GM20000 (cell line): ENCODE results near the gene SMOC2.

Experiments
- DNase-seq: peaks from one replicate; pipeline ENCODE4 v3.0.0; 2012; ENCODE audit warnings: low spot score
- TF ChIP-seq, protein P1 (sequence below): IDR thresholded peaks from 2 replicates; pipeline ENCODE4 v1.5.1; 2012; ENCODE audit warnings: mild to moderate bottlenecking, control low read depth; ENCODE audit errors: extremely low read depth, missing control alignments

Gene SMOC2

GRCh38 chr6:168582571-168582981, 141.6 kb downstream of the SMOC2 start:
- DNase-seq, result no peak
- TF ChIP-seq, protein P1, sequence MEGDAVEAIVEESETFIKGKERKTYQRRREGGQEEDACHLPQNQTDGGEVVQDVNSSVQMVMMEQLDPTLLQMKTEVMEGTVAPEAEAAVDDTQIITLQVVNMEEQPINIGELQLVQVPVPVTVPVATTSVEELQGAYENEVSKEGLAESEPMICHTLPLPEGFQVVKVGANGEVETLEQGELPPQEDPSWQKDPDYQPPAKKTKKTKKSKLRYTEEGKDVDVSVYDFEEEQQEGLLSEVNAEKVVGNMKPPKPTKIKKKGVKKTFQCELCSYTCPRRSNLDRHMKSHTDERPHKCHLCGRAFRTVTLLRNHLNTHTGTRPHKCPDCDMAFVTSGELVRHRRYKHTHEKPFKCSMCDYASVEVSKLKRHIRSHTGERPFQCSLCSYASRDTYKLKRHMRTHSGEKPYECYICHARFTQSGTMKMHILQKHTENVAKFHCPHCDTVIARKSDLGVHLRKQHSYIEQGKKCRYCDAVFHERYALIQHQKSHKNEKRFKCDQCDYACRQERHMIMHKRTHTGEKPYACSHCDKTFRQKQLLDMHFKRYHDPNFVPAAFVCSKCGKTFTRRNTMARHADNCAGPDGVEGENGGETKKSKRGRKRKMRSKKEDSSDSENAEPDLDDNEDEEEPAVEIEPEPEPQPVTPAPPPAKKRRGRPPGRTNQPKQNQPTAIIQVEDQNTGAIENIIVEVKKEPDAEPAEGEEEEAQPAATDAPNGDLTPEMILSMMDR, result no peak

- TF ChIP-seq, protein P1, result no peak
- no peak for DNase-seq
Observed at GRCh38 chr6:168583126-168583525, 142.1 kb downstream of the SMOC2 start.

DNA sequence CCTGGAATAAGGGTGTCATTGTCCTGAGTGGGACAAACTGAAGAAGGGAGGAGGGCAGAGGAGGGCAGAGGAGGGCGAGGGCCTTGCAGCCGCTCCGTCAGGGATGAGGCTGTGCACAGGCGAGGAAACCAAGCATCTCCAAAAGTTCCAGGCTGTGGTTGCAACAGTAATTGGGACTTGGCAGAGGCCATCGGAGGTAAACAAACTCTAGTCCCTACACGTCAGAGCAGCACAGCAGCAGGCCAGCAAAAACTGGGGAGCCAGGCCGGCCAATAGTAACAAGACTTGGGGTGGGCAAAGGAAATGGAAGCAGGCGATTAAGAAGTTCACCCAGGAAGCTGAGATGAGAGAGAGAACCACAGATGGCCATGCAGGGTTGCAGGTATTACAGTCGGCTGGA, 142.8 kb downstream of the SMOC2 start:
- TF ChIP-seq, protein P1, result no peak
- no peak for DNase-seq

DNA sequence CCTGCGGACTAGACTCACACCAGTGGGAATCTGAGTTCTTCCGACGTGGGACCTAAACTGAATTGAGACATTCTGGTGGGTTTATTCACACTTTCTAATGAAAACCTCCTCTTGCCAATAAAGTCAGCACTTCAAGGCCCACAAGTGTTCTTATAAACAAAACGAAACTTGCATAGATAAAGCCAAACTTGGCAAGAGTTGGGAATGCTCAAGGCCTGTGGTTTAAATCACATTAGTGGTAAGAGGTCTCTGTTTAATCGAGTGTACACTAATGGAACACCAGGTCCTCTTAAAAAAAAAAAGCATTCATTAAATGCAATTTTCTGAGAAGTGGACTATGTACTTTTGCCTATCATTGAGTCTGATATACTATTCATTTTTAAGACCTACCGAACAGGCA, 143.3 kb downstream of the SMOC2 start:
- no peak for DNase-seq
- TF ChIP-seq, protein P1, result no peak

DNA sequence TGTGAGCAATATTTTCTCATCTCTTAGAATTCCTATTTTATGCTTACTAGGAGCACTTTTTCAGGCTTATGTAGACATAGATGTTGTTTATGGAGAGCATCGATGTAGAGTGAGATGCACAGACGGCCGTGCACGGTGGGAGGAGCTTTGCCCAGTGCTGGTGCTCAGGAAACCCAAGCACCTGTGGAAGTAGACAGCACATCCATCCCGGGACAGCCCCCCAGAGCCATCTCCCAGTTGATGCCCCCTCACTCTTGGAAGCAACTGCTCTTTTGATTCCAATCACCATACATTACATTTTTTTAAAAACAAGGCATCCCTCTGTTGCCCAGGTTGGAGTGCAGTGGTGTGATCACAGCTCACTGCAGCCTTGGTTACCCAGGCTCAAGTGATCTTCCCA, 143.7 kb downstream of the SMOC2 start:
- no peak for DNase-seq
- TF ChIP-seq, protein P1, result no peak

- no peak for DNase-seq
- TF ChIP-seq, protein P1, result no peak
Observed at GRCh38 chr6:168585441-168585840, 144.5 kb downstream of the SMOC2 start.

GRCh38 chr6:168589275-168589674, 148.3 kb downstream of the SMOC2 start:
- no peak for DNase-seq
- TF ChIP-seq, protein P1, result no peak
